ENCODE measurements around the gene LRP5.

DNA sequence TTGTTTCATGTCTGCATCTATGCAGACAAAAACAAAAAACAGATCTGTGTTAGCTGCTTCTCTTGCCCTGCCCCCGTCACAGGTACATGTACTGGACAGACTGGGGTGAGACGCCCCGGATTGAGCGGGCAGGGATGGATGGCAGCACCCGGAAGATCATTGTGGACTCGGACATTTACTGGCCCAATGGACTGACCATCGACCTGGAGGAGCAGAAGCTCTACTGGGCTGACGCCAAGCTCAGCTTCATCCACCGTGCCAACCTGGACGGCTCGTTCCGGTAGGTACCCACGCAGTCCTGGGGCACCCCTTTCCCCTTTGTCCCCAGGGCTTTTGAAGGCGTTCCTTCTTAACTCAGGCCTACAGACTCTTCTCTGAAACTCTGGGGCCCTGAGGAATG, 45.2 kb downstream of the LRP5 start:
- TF ChIP-seq POLR2A (IDR thresholded peaks at IDR 0.05): no peak
- TF ChIP-seq, protein P1, sequence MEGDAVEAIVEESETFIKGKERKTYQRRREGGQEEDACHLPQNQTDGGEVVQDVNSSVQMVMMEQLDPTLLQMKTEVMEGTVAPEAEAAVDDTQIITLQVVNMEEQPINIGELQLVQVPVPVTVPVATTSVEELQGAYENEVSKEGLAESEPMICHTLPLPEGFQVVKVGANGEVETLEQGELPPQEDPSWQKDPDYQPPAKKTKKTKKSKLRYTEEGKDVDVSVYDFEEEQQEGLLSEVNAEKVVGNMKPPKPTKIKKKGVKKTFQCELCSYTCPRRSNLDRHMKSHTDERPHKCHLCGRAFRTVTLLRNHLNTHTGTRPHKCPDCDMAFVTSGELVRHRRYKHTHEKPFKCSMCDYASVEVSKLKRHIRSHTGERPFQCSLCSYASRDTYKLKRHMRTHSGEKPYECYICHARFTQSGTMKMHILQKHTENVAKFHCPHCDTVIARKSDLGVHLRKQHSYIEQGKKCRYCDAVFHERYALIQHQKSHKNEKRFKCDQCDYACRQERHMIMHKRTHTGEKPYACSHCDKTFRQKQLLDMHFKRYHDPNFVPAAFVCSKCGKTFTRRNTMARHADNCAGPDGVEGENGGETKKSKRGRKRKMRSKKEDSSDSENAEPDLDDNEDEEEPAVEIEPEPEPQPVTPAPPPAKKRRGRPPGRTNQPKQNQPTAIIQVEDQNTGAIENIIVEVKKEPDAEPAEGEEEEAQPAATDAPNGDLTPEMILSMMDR (IDR thresholded peaks at IDR 0.05): no peak
